Right ventricle myocardium superior (tissue), 1 donor: ENCODE measurements around the gene LRMDA. TPM values are rescaled to one million over a fixed set of nuclear protein-coding genes. Genes with fewer than 3 reads are reported as not detected.

ENCODE experiments used
- ATAC-seq: fragments of 200-7000 bp; cut with Tn5 transposase; one replicate; pipeline ENCODE4 v1.9.1; 2020; ENCODE audit warnings: mild to moderate bottlenecking; ENCODE audit not compliant: poor library complexity
- DNase-seq: peaks from one replicate; pipeline ENCODE4 v3.0.0-alpha.2; 2020
- intact Hi-C: fragments of 100-400 bp; cut with DNase I; formaldehyde crosslinking; loops from one replicate; pipeline ENCODE4 v1.11.2; 2022
- total RNA-seq: library from RNA; stranded (reverse); fragmentation: NEBNext Ultra II Directional; extraction: Animal tissue kit (Norgen Biotek cat#: 25700); gene quantifications from one replicate; pipeline ENCODE4 v1.2.1, GENCODE V29; 2021
- donor health status: DM: no; HTN: yes; CAD: no; lungs with severe emphysema.

LRMDA gene
- total RNA-seq, 1 donor from 2014 or later, result 26.3 TPM

DNA sequence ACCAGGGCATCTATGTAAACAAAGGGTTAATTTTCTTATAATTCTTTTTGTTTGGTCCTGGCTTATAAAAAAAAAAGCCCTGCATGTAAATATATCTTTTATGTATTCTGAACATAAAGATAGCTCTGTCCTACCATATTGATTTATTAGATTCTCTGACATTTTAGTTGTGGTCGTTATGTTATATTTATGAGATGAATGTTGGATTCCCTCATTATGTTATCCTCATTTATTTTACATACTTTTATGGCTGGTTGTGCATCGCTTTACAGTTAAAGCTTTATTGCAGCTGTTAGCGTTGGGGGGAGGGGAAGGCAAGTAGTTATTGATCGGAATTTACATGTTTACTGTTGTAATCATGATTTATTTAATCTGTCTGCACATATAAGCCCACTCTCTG is 431.5 kb downstream of the LRMDA start:
- intact Hi-C loops, result no loop called here
- ATAC-seq, result no peak
- DNase-seq, result no peak

GRCh38 chr10:75864717-75865116 is 433.3 kb downstream of the LRMDA start:
- DNase-seq (no peak), ATAC-seq (no peak)
- intact Hi-C loops, result no loop called here

- DNase-seq (no peak), ATAC-seq (no peak)
- intact Hi-C loops, result no loop called here
Measured at GRCh38 chr10:75865413-75866299, 434.2 kb downstream of the LRMDA start.

- ATAC-seq (no peak), DNase-seq (no peak)
- intact Hi-C loops, result no loop called here
Measured at GRCh38 chr10:75866300-75866625, 434.8 kb downstream of the LRMDA start.

- ATAC-seq, result no peak
- intact Hi-C loops, result no loop called here
- DNase-seq, result no peak
Measured at GRCh38 chr10:75866731-75867130, 435.3 kb downstream of the LRMDA start.

- ATAC-seq (no peak), DNase-seq (no peak)
- intact Hi-C loops, result no loop called here
Measured at GRCh38 chr10:75868574-75868973, 437.1 kb downstream of the LRMDA start.

GRCh38 chr10:75870039-75870645 is 438.7 kb downstream of the LRMDA start:
- no peak for ATAC-seq
- no peak for DNase-seq
- intact Hi-C loops, result no loop called here

DNA sequence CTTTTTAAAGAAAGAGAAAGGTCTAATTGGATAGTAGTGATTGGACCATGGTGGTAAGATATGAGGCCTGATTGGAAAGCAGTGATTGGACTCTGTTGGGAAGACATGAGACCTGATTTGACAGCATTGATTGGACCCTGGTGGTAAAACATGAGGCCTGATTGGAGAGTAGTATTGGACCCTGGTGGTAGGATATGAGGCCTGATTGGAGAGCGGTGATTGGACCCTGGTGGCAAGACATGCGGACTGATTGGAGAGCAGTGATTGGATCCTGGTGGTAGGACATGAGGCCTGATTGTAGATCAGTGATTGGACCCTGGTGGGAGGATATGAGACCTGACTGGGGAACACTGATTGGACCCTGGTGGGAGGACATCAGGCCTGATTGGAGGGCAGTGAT is 444.3 kb downstream of the LRMDA start:
- ATAC-seq, result no peak
- no peak for DNase-seq
- intact Hi-C loops, result no loop called here

- intact Hi-C loops, result no loop called here
- ATAC-seq, result no peak
- no peak for DNase-seq
Measured at GRCh38 chr10:75876710-75877109, 445.3 kb downstream of the LRMDA start.

DNA sequence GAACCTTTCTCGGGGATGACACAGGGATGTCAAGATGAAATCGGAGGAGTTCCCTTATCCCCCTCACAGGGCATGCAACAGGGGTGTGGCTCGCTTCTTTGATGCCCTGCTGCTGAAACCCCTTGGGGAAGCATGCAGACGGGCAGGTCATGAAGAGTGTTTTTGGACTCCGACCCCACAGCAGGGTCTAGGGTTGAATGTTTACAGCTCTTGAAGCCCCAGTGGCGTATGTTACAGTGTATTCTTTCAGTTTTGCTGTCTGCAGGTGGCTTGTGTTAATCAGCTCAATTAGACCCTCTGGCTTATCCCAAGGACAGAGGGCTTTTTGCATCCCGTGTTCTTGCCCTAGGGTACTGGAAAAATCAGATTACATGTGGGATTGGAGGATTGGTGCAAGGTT is 446.5 kb downstream of the LRMDA start:
- ATAC-seq (no peak), DNase-seq (no peak)
- intact Hi-C loops, result no loop called here

DNA sequence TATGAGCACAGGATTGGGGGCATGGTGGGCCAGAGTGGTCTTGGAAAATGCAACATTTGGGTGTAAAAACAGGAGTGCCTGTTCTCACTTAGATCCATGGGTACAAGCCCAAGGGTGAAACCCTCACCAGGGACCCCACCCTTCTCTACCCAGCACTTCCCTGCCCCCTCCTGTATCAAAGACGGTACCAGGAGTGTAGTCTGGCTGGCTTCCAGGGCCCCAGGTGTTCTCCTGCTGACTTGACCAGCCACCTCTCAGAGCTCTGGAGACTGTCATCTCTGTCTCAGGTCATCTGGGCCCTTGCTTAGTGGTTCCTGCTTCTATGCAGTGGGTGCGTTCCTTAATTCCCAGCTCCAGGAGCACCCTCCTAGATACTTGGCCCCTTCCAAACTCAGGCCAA is 447.2 kb downstream of the LRMDA start:
- intact Hi-C loops, result no loop called here
- no peak for ATAC-seq
- DNase-seq, result no peak

GRCh38 chr10:75880031-75880775 is 448.8 kb downstream of the LRMDA start:
- ATAC-seq (no peak), DNase-seq (no peak)
- intact Hi-C loops, result no loop called here

- ATAC-seq (no peak), DNase-seq (no peak)
- intact Hi-C loops, result no loop called here
Measured at GRCh38 chr10:75883081-75884072, 452.0 kb downstream of the LRMDA start.

GRCh38 chr10:75884808-75885207 is 453.4 kb downstream of the LRMDA start:
- DNase-seq (no peak), ATAC-seq (no peak)
- intact Hi-C loops, result no loop called here

GRCh38 chr10:75887369-75887768 is 455.9 kb downstream of the LRMDA start:
- intact Hi-C loops, result no loop called here
- DNase-seq (no peak), ATAC-seq (no peak)

DNA sequence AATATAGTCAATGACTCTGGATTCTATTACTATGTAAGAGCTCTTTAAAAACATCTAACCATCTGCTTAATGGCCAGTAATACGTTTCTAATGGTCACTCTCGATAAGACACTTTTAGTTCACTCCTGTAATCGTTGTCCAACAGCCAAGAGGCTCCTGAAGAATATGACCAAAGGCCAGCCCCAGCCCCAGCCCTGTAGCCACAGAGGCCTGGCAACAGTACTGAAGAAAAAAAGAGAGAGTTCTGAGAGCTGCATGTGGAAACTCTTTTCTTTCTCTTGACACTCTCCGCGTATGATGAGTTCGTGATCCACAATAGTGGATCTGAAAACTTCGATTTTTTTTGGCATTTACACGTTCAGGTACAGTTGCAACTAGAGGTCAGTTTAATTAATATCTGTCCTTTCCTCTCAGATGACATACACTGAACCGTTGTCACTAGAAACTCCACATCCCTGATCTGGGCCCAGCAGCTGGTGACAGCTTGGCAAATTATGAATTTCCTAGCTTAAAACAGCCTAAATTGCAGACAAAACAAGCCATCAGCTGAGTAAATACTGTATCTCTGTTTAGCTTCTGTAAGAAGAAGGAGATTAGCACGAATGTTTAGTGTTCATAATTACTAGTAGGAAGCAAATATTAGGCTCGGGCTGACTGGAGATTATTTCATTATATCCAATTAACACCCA is 456.7 kb downstream of the LRMDA start:
- no peak for ATAC-seq
- DNase-seq, result no peak
- intact Hi-C loops, result no loop called here

DNA sequence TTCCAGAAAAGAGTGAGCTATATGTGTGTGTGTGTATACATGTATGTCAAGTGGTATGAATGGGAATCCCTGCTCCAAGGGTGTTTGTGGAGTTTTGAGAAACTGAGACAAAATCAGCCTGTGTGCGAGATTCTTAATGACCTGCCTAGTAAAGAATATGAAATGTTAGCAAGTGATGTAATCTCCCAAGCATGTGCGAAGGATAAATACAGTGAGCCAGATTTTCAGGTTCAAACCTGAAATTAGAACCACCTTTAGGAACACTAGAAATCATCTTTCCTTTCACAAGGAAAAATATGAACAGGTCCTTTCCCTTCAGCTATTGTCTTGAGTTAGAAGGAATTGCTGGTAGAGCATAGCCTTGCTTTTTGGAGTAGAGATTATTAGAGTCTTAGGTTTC is 457.6 kb downstream of the LRMDA start:
- intact Hi-C loops, result no loop called here

GRCh38 chr10:75894761-75895160 is 463.3 kb downstream of the LRMDA start:
- ATAC-seq (no peak), DNase-seq (no peak)
- intact Hi-C loops, result no loop called here

More for the DNA sequence above, 457.6 kb downstream of the LRMDA start:
- ATAC-seq (no peak), DNase-seq (no peak)
